Measurements from ENCODE around the gene TMEM200B.

GRCh38 chr1:29122682-29123052, 1.0 kb downstream of the TMEM200B start:
- TF ChIP-seq CTCF (conservative IDR thresholded peaks at IDR 0.05 in 1 of 2, IDR thresholded peaks at IDR 0.05 in 1 of 2; ENCODE audit: low read depth in 1 of 2, low read length in 2 of 2) (no peak), EZH2 (IDR thresholded peaks at IDR 0.05; ENCODE audit: low read length, missing control alignments) (no peak)

Data from fibroblast of lung (primary cell).